Erythroblast (primary cell): ENCODE data around the gene GRIK2.

Source experiments
- GATA1 ChIP-seq: IDR thresholded peaks from 2 replicates; pipeline ENCODE4 v1.6.1; 2011; ENCODE audit warnings: low read depth, mild to moderate bottlenecking, control low read depth, low read length, moderate library complexity
- POLR2A ChIP-seq: IDR thresholded peaks from 2 replicates; pipeline ENCODE4 v1.6.1; 2011; ENCODE audit warnings: mild to moderate bottlenecking, low read length

GRCh38 chr6:102023977-102024657 is 630.6 kb downstream of the GRIK2 start:
- TF ChIP-seq POLR2A (no peak), GATA1 (no peak)
